Medulla oblongata (tissue), 1 donor: ENCODE measurements around the gene HCN4.

ENCODE experiments used
- DNase-seq: peaks from one replicate; pipeline ENCODE4 v3.0.0-alpha.2; 2015; ENCODE audit errors: extremely low spot score

HCN4 gene

GRCh38 chr15:73345658-73346057, 23.1 kb downstream of the HCN4 start:
- DNase-seq = no peak

- no peak for DNase-seq
Observed at GRCh38 chr15:73344056-73344455, 24.7 kb downstream of the HCN4 start.

- DNase-seq = peak; percentile 10
Observed at GRCh38 chr15:73341886-73342600, 26.7 kb downstream of the HCN4 start.

GRCh38 chr15:73340502-73341192, 28.1 kb downstream of the HCN4 start:
- DNase-seq = no peak

- DNase-seq = no peak
Observed at GRCh38 chr15:73338606-73339374, 30.0 kb downstream of the HCN4 start.

- DNase-seq = no peak
Observed at GRCh38 chr15:73338058-73338457, 30.7 kb downstream of the HCN4 start.

GRCh38 chr15:73337187-73337586, 31.6 kb downstream of the HCN4 start:
- no peak for DNase-seq

- no peak for DNase-seq
Observed at GRCh38 chr15:73336756-73337155, 32.0 kb downstream of the HCN4 start.

- DNase-seq = no peak
Observed at GRCh38 chr15:73335471-73335870, 33.3 kb downstream of the HCN4 start.

GRCh38 chr15:73335026-73335425, 33.7 kb downstream of the HCN4 start:
- no peak for DNase-seq

GRCh38 chr15:73334086-73334485, 34.7 kb downstream of the HCN4 start:
- no peak for DNase-seq

GRCh38 chr15:73333001-73333400, 35.8 kb downstream of the HCN4 start:
- DNase-seq = no peak

GRCh38 chr15:73331991-73332925, 36.5 kb downstream of the HCN4 start:
- DNase-seq = no peak

- no peak for DNase-seq
Observed at GRCh38 chr15:73331501-73331900, 37.3 kb downstream of the HCN4 start.

- DNase-seq = no peak
Observed at GRCh38 chr15:73330206-73331051, 38.3 kb downstream of the HCN4 start.

GRCh38 chr15:73329501-73330200, 39.1 kb downstream of the HCN4 start:
- no peak for DNase-seq

- no peak for DNase-seq
Observed at GRCh38 chr15:73328981-73329380, 39.8 kb downstream of the HCN4 start.

- DNase-seq = no peak
Observed at GRCh38 chr15:73328149-73328820, 40.5 kb downstream of the HCN4 start.

- no peak for DNase-seq
Observed at GRCh38 chr15:73326157-73326556, 42.6 kb downstream of the HCN4 start.
